A549 (cell line): ENCODE results near the gene FAM53B. TPM values are rescaled to one million over a fixed set of nuclear protein-coding genes. Genes with fewer than 3 reads are reported as not detected.

Experiments used
- ATAC-seq, 2 experiments: fragments of 200-7000 bp in 1 of 2; fragments of >200 bp in 1 of 2; cut with Nextera tagmentation in 1 of 2; cut with Tn5 transposase in 1 of 2; 3 replicates each; pipeline versions ENCODE4 v1.8.0 to v1.9.1; 2018 to 2020; ENCODE audit warnings: mild to moderate bottlenecking in 1 of 2, moderate library complexity in 1 of 2
- CTCF ChIA-PET: fragments of 300-600 bp; sonication (Branson Sonifier 250); formaldehyde crosslinking; extraction: SDS; loops from one replicate; lab custom pipeline; 2021; ENCODE audit warnings: antibody characterized with exemption, inconsistent platforms; lab: Yijun Ruan, JAX
- POLR2A ChIA-PET: fragments of 350-600 bp; formaldehyde crosslinking; extraction: SDS; loops from one replicate; lab custom pipeline; 2021; ENCODE audit warnings: antibody characterized with exemption, inconsistent platforms; lab: Yijun Ruan, JAX
- DNase-seq, 2 experiments: peaks; one replicate each; pipeline versions ENCODE4 v3.0.0 to v3.0.0-alpha.2; 2011 to 2016; ENCODE audit warnings: low read depth in 1 of 2, low spot score in 1 of 2
- FAIRE-seq: peaks from 2 replicates; lab custom pipeline; 2011; peaks lifted over from hg19 to GRCh38; lab: Jason Lieb, UNC
- H3K27ac ChIP-seq, 2 experiments: fragments of >200 bp; sonication (Bioruptor Twin); formaldehyde crosslinking; 3 replicates each; pipeline ENCODE4 v1.5.1; 2016 to 2017
- H3K4me1 ChIP-seq: fragments of >200 bp; sonication (Bioruptor Twin); formaldehyde crosslinking; 3 replicates; pipeline ENCODE4 v1.6.1; 2016
- H3K4me2 ChIP-seq: fragments of >200 bp; sonication (Bioruptor Twin); formaldehyde crosslinking; 3 replicates; pipeline ENCODE4 v1.6.1; 2016
- H3K4me3 ChIP-seq: fragments of >200 bp; sonication (Bioruptor Twin); formaldehyde crosslinking; 3 replicates; pipeline ENCODE4 v1.5.1; 2016
- H3K9me3 ChIP-seq: fragments of >200 bp; sonication (Bioruptor Twin); formaldehyde crosslinking; 3 replicates; pipeline ENCODE4 v1.6.1; 2016
- CBX2 ChIP-seq: fragments of 200-600 bp; sonication (generic); IDR thresholded peaks from 2 replicates; pipeline ENCODE4 v1.6.1; 2016; ENCODE audit warnings: low read depth, mild to moderate bottlenecking, borderline replicate concordance
- EHF ChIP-seq: fragments of 250-450 bp; sonication (Bioruptor Pico); IDR thresholded peaks from 2 replicates; pipeline ENCODE4 v1.5.0; 2020; ENCODE audit warnings: mild to moderate bottlenecking
- EHMT2 ChIP-seq: fragments of 200-600 bp; sonication (generic); IDR thresholded peaks from 2 replicates; pipeline ENCODE4 v1.6.1; 2016; ENCODE audit warnings: antibody characterized with exemption, low read depth, mild to moderate bottlenecking, moderate library complexity
- EP300 ChIP-seq, 2 experiments: fragments of >200 bp; sonication (Bioruptor Twin); formaldehyde crosslinking; IDR thresholded peaks; 2 replicates in 1 of 2; 3 replicates in 1 of 2; pipeline ENCODE4 v1.6.1; 2016 to 2017
- ESRRA ChIP-seq: fragments of 150-350 bp; IDR thresholded peaks from 2 replicates; pipeline ENCODE4 v1.6.1; 2014; ENCODE audit warnings: mild to moderate bottlenecking, low read length, borderline replicate concordance
- FOXS1 ChIP-seq: fragments of 250-450 bp; sonication (Bioruptor Pico); IDR thresholded peaks from 2 replicates; pipeline ENCODE4 v1.5.0; 2020; ENCODE audit warnings: mild to moderate bottlenecking, moderate library complexity
- HDAC2 ChIP-seq: fragments of 200-600 bp; sonication (generic); IDR thresholded peaks from 2 replicates; pipeline ENCODE4 v1.6.1; 2016
- HOXA7 ChIP-seq: fragments of 250-450 bp; sonication (Bioruptor Pico); IDR thresholded peaks from 2 replicates; pipeline ENCODE4 v1.5.0; 2020; ENCODE audit warnings: mild to moderate bottlenecking, moderate library complexity
- KDM1A ChIP-seq: fragments of 200-600 bp; sonication (generic); IDR thresholded peaks from 2 replicates; pipeline ENCODE4 v1.6.1; 2016; ENCODE audit warnings: low read depth, mild to moderate bottlenecking
- MAZ ChIP-seq: fragments of 150-350 bp; IDR thresholded peaks from 2 replicates; pipeline ENCODE4 v1.6.1; 2014; ENCODE audit warnings: antibody characterized with exemption, low read depth, low read length, borderline replicate concordance
- NPAS2 ChIP-seq: fragments of 250-450 bp; sonication (Bioruptor Pico); IDR thresholded peaks from 2 replicates; pipeline ENCODE4 v1.8.0; 2022; ENCODE audit warnings: mild to moderate bottlenecking, moderate library complexity, borderline replicate concordance
- POLR2AphosphoS2 ChIP-seq: conservative IDR thresholded peaks from 2 replicates; pipeline ENCODE4 v1.6.1; 2012; ENCODE audit warnings: low read length, improper control_type of control experiment, inconsistent platforms
- RNF2 ChIP-seq: fragments of 200-600 bp; sonication (generic); IDR thresholded peaks from 2 replicates; pipeline ENCODE4 v1.6.1; 2016; ENCODE audit warnings: low read depth, mild to moderate bottlenecking, antibody characterized with exemption, moderate library complexity, borderline replicate concordance
- SMC3 ChIP-seq: fragments of >200 bp; sonication (Bioruptor Twin); formaldehyde crosslinking; IDR thresholded peaks from 3 replicates; pipeline ENCODE4 v1.6.1; 2018; ENCODE audit warnings: inconsistent platforms
- TFCP2L1 ChIP-seq: fragments of 250-450 bp; sonication (Bioruptor Pico); IDR thresholded peaks from 2 replicates; pipeline ENCODE4 v1.5.0; 2021; ENCODE audit warnings: mild to moderate bottlenecking
- ZFP36 ChIP-seq: fragments of 450-650 bp; IDR thresholded peaks from 2 replicates; pipeline ENCODE4 v1.6.1; 2014; ENCODE audit warnings: borderline replicate concordance; ENCODE audit not compliant: partially characterized antibody
- ZNF302 ChIP-seq: fragments of 250-450 bp; sonication (Bioruptor Pico); IDR thresholded peaks from 2 replicates; pipeline ENCODE4 v1.9.0; 2021; ENCODE audit warnings: inconsistent platforms, mild to moderate bottlenecking, moderate library complexity
- ZSCAN20 ChIP-seq: fragments of 250-450 bp; sonication (Bioruptor Pico); IDR thresholded peaks from 2 replicates; pipeline ENCODE4 v1.8.0; 2022; ENCODE audit warnings: mild to moderate bottlenecking, moderate library complexity
- WGBS: methylation state at CpG from one replicate; pipeline ENCODE4 v1.1.6; 2017; ENCODE audit errors: missing lambda C conversion rate; 5-methylcytosine and 5-hydroxymethylcytosine counted together
- polyA plus RNA-seq, 4 experiments: library from polyadenylated mRNA; depleted of rRNA in 3 of 4; stranded (reverse); fragments of >200 nt; fragmentation: RNase III in 1 of 4; extraction: RNeasy Plus Mini Kit Qiagen cat#74134 plus additional on column Dnase treatment in 1 of 4; gene quantifications; 2 replicates in 3 of 4; 3 replicates in 1 of 4; pipeline ENCODE4 v1.2.3, GENCODE V29; 2011 to 2017
- TF ChIP-seq, protein P1 (sequence below): IDR thresholded peaks from 2 replicates; pipeline ENCODE4 v1.6.1; 2012; ENCODE audit warnings: low read depth, borderline replicate concordance
- TF ChIP-seq, protein P2 (sequence below): fragments of 150-350 bp; IDR thresholded peaks from 2 replicates; pipeline ENCODE4 v1.6.1; 2014; ENCODE audit warnings: low read depth, mild to moderate bottlenecking, low read length
- TF ChIP-seq, protein P3 (sequence below): IDR thresholded peaks from 2 replicates; pipeline ENCODE4 v1.6.1; 2012
- TF ChIP-seq, protein P4 (sequence below): fragments of 250-450 bp; sonication (Bioruptor Pico); IDR thresholded peaks from 2 replicates; pipeline ENCODE4 v1.5.0; 2021; ENCODE audit warnings: mild to moderate bottlenecking, moderate library complexity, borderline replicate concordance
- TF ChIP-seq, protein P5 (sequence below): fragments of 250-450 bp; sonication (Bioruptor Pico); IDR thresholded peaks from 2 replicates; pipeline ENCODE4 v1.5.0; 2020; ENCODE audit warnings: low read depth, mild to moderate bottlenecking, moderate library complexity
- TF ChIP-seq, protein P6 (sequence below): IDR thresholded peaks from 2 replicates; pipeline ENCODE4 v1.6.1; 2012
- TF ChIP-seq, protein P7 (sequence below): fragments of >200 bp; sonication (Bioruptor Twin); formaldehyde crosslinking; IDR thresholded peaks from 3 replicates; pipeline ENCODE4 v1.6.1; 2016

Gene FAM53B
- polyA plus RNA-seq, 2 of the 4 experiments (the other 2 are of a cell fraction), result 5.1 to 8.5 TPM

DNA sequence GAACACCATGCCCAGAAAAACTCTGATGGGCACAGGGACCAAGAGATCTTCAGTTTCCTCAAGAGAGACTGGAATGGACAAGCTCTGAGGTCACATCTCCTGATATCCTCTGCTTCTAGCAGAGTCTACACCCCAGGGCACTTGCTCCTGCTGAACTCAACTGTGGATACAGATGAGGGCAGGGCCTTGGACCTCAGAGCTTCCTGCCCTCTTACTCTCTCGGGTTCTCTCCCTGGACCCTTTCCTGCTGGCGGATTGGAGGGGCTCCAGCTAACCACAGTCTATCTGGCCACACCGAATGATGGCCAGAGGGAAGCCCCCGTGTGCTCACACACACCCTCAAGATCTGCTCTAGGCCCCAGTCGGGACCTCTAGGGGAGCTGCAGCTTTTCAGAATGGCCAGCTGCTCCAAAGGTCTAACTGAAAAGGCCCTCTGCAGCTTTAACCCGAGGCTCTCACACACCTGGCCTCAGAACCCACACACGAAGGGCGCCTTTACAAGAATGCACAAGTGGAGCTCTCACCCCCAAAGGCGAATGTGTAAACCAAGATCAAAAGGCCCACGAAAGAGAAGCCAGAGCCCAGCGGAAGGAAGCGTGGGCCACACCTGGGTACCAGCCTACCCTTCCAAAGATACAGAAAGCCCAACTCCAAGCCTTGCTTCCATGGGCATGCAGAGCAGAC is 65.5 kb downstream of the FAM53B start:
- ChIA-PET CTCF (no interaction called here), POLR2A (no interaction called here)
- ATAC-seq, result peak in 1 of 2 experiments; percentile 27; a peak in 2 of 6 replicates
- TF ChIP-seq, protein P1, sequence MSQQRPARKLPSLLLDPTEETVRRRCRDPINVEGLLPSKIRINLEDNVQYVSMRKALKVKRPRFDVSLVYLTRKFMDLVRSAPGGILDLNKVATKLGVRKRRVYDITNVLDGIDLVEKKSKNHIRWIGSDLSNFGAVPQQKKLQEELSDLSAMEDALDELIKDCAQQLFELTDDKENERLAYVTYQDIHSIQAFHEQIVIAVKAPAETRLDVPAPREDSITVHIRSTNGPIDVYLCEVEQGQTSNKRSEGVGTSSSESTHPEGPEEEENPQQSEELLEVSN, result no peak
- no peak for TF ChIP-seq HOXA7 (CRISPR knock-in tag)
- TF ChIP-seq POLR2AphosphoS2, result no peak
- no peak for TF ChIP-seq MAZ
- TF ChIP-seq HDAC2, result no peak
- TF ChIP-seq, protein P2, sequence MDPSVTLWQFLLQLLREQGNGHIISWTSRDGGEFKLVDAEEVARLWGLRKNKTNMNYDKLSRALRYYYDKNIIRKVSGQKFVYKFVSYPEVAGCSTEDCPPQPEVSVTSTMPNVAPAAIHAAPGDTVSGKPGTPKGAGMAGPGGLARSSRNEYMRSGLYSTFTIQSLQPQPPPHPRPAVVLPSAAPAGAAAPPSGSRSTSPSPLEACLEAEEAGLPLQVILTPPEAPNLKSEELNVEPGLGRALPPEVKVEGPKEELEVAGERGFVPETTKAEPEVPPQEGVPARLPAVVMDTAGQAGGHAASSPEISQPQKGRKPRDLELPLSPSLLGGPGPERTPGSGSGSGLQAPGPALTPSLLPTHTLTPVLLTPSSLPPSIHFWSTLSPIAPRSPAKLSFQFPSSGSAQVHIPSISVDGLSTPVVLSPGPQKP, result no peak
- TF ChIP-seq RNF2, result no peak
- TF ChIP-seq ZNF302 (CRISPR knock-in tag), result no peak
- TF ChIP-seq, protein P3, sequence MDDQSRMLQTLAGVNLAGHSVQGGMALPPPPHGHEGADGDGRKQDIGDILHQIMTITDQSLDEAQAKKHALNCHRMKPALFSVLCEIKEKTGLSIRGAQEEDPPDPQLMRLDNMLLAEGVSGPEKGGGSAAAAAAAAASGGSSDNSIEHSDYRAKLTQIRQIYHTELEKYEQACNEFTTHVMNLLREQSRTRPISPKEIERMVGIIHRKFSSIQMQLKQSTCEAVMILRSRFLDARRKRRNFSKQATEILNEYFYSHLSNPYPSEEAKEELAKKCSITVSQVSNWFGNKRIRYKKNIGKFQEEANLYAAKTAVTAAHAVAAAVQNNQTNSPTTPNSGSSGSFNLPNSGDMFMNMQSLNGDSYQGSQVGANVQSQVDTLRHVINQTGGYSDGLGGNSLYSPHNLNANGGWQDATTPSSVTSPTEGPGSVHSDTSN, result no peak
- Histone ChIP-seq H3K4me3 (no peak overlapping the region), H3K4me2 (no peak overlapping the region), H3K4me1 (no peaks in the 10 kb centered on the region), H3K27ac (no peak overlapping the region), H3K9me3 (no peaks in the 10 kb centered on the region)
- no peak for DNase-seq
- WGBS, result 86% methylated on average over 12 of the region's 12 CpGs
- no peak for FAIRE-seq

DNA sequence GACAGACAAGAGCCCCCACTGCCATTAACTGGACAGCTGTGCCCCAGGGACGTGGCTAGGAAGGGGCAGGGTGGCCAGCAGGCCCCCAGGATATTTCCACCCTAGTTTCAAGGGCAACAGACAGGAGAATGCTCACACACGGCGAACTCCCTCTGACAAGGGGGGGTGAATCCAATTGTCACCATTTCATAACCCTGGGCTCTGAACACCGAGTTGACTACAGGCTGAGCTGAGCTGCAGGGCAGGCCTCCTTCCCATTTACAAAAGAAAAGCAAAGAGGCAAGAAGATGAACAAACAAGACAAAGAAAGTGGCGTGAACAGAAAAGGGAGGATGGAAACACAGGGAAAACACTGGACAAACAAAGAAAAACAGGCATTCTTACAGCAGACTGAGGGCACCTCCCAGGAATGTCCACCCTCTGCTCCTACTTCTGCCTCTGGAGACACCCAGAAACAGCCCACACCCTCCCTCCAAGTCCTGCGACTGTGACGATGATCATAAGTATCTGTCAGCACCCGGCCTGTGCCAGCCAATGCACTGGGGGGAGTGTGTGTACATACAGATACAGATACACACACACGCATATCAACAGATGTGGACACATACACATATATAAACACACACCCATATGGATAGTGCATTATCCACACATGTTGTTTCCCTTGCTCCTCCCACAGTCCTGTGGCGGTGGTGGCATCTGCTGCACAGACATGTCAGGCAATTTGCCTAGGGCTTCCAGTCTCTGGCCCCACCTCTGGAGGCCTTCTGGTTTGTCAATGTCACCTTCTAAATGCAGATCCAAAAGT is 66.2 kb downstream of the FAM53B start:
- TF ChIP-seq SMC3, result no peak
- TF ChIP-seq KDM1A, result no peak
- TF ChIP-seq FOXS1 (CRISPR knock-in tag), result no peak
- TF ChIP-seq EP300 (IDR thresholded peaks at IDR 0.05), result no peak
- TF ChIP-seq, protein P4, sequence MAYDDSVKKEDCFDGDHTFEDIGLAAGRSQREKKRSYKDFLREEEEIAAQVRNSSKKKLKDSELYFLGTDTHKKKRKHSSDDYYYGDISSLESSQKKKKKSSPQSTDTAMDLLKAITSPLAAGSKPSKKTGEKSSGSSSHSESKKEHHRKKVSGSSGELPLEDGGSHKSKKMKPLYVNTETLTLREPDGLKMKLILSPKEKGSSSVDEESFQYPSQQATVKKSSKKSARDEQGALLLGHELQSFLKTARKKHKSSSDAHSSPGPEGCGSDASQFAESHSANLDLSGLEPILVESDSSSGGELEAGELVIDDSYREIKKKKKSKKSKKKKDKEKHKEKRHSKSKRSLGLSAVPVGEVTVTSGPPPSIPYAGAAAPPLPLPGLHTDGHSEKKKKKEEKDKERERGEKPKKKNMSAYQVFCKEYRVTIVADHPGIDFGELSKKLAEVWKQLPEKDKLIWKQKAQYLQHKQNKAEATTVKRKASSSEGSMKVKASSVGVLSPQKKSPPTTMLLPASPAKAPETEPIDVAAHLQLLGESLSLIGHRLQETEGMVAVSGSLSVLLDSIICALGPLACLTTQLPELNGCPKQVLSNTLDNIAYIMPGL (CRISPR knock-in tag), result no peak
- TF ChIP-seq, protein P5, sequence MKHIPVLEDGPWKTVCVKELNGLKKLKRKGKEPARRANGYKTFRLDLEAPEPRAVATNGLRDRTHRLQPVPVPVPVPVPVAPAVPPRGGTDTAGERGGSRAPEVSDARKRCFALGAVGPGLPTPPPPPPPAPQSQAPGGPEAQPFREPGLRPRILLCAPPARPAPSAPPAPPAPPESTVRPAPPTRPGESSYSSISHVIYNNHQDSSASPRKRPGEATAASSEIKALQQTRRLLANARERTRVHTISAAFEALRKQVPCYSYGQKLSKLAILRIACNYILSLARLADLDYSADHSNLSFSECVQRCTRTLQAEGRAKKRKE (CRISPR knock-in tag), result no peak
- TF ChIP-seq, protein P3, result no peak
- TF ChIP-seq, protein P6, sequence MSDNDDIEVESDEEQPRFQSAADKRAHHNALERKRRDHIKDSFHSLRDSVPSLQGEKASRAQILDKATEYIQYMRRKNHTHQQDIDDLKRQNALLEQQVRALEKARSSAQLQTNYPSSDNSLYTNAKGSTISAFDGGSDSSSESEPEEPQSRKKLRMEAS, result no peak
- TF ChIP-seq EHF (CRISPR knock-in tag), result no peak
- no peak for TF ChIP-seq TFCP2L1
- TF ChIP-seq, protein P7, sequence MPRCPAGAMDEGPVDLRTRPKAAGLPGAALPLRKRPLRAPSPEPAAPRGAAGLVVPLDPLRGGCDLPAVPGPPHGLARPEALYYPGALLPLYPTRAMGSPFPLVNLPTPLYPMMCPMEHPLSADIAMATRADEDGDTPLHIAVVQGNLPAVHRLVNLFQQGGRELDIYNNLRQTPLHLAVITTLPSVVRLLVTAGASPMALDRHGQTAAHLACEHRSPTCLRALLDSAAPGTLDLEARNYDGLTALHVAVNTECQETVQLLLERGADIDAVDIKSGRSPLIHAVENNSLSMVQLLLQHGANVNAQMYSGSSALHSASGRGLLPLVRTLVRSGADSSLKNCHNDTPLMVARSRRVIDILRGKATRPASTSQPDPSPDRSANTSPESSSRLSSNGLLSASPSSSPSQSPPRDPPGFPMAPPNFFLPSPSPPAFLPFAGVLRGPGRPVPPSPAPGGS, result no peak
- no peak for TF ChIP-seq HOXA7 (CRISPR knock-in tag)
- TF ChIP-seq ZSCAN20 (CRISPR knock-in tag), result no peak
- no peak for TF ChIP-seq NPAS2 (CRISPR knock-in tag)
- TF ChIP-seq CBX2, result no peak
- no peak for TF ChIP-seq EHMT2
- TF ChIP-seq ZFP36, result no peak
- TF ChIP-seq ESRRA, result no peak
- TF ChIP-seq, all 56 proteins: peak for 0
- ATAC-seq, result no peak
- no peak overlapping the region for H3K4me3 ChIP-seq
- H3K4me1 ChIP-seq, result no peaks in the 10 kb centered on the region
- no peak overlapping the region for H3K4me2 ChIP-seq
- ChIA-PET CTCF (no interaction called here), POLR2A (no interaction called here)
- no peak for DNase-seq
- 85% methylated on average over 9 of the region's 10 CpGs for WGBS
- H3K9me3 ChIP-seq, result no peaks in the 10 kb centered on the region
- H3K27ac ChIP-seq, result no peak overlapping the region
- FAIRE-seq, result no peak
